Measurements from ENCODE around the gene ERICH2.

DNA sequence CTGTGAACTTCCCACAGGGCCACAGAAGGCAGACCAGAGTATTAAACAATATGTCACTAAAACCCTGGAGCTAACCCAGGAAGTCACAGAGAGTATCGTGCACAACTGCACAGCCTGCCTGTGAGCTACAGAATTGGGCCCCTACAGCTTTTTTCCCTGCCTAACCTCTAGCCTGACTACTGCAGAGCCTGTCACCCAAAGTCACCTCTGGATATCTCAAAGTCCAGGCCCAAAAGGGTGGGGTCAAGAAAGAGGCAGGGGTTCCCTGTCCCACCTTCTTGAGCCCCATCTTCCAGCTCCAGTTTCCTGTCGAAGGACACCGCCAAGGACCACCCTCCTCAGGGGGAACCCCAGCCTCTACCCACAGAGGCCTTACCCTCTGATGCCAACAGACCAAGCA, 60.0 kb downstream of the ERICH2 start:
- TF ChIP-seq RFX5 (IDR thresholded peaks at IDR 0.05; ENCODE audit: low read length) (no peak), FOSL2 (IDR thresholded peaks at IDR 0.05; ENCODE audit: borderline replicate concordance, low read depth) (no peak), TAF1 (IDR thresholded peaks at IDR 0.05; ENCODE audit: borderline replicate concordance, low read depth, low read length) (no peak)
- TF ChIP-seq, protein P1, sequence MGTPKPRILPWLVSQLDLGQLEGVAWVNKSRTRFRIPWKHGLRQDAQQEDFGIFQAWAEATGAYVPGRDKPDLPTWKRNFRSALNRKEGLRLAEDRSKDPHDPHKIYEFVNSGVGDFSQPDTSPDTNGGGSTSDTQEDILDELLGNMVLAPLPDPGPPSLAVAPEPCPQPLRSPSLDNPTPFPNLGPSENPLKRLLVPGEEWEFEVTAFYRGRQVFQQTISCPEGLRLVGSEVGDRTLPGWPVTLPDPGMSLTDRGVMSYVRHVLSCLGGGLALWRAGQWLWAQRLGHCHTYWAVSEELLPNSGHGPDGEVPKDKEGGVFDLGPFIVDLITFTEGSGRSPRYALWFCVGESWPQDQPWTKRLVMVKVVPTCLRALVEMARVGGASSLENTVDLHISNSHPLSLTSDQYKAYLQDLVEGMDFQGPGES (IDR thresholded peaks at IDR 0.05; ENCODE audit: low read depth, low read length) = no peak
- TF ChIP-seq, protein P2, sequence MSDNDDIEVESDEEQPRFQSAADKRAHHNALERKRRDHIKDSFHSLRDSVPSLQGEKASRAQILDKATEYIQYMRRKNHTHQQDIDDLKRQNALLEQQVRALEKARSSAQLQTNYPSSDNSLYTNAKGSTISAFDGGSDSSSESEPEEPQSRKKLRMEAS (IDR thresholded peaks at IDR 0.05; ENCODE audit: low read depth) = no peak

Measured in SK-N-SH (cell line).